Vagina (tissue), 2 donors: ENCODE measurements around the gene TRIM24.

ENCODE experiments used
- POLR2A ChIP-seq, 2 donors: fragments of 450-650 bp; IDR thresholded peaks; one replicate each; pipeline ENCODE4 v1.6.1; 2017; ENCODE audit warnings: antibody characterized with exemption in 2 of 2, mild to moderate bottlenecking in 2 of 2, moderate library complexity in 2 of 2
- POLR2AphosphoS5 ChIP-seq, 2 donors: sonication (generic); formaldehyde crosslinking; IDR thresholded peaks; one replicate each; pipeline ENCODE4 v1.9.0; 2017; ENCODE audit warnings: antibody characterized with exemption in 2 of 2, mild to moderate bottlenecking in 2 of 2, low read depth in 1 of 2; ENCODE audit not compliant: insufficient read depth in 1 of 2
- TF ChIP-seq, protein P1 (sequence below), 3 experiments: fragments of 450-650 bp in 2 of 3; fragments of 200-600 bp in 1 of 3; sonication (generic) in 1 of 3; IDR thresholded peaks; one replicate each; pipeline ENCODE4 v1.5.1; 2017 to 2019; ENCODE audit warnings: antibody characterized with exemption in 3 of 3, mild to moderate bottlenecking in 2 of 3, moderate library complexity in 2 of 3

DNA sequence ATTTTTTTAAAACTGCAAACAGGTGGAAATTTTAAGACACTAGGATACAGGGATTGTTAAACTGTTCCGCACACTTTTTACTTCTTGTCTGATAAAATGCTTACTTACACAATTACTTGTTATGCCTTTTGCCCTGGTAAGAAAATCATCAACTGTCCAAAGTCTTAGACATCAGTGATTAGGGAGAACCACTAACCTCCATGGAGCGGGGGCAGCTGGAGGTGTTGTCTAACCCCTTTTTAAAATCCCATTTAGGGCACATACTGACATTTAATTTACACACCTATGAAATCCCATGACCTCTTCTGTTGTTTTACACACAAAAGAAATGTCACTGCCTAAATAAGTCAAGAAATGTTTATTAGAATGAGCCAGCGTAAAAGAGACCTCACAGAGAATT lies 65.7 kb downstream of the TRIM24 start:
- TF ChIP-seq, protein P1, sequence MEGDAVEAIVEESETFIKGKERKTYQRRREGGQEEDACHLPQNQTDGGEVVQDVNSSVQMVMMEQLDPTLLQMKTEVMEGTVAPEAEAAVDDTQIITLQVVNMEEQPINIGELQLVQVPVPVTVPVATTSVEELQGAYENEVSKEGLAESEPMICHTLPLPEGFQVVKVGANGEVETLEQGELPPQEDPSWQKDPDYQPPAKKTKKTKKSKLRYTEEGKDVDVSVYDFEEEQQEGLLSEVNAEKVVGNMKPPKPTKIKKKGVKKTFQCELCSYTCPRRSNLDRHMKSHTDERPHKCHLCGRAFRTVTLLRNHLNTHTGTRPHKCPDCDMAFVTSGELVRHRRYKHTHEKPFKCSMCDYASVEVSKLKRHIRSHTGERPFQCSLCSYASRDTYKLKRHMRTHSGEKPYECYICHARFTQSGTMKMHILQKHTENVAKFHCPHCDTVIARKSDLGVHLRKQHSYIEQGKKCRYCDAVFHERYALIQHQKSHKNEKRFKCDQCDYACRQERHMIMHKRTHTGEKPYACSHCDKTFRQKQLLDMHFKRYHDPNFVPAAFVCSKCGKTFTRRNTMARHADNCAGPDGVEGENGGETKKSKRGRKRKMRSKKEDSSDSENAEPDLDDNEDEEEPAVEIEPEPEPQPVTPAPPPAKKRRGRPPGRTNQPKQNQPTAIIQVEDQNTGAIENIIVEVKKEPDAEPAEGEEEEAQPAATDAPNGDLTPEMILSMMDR (IDR thresholded peaks at IDR 0.05), result no peak
- TF ChIP-seq POLR2AphosphoS5 (IDR thresholded peaks at IDR 0.05; ENCODE audit: insufficient read depth in 1 of 2, low read depth in 1 of 2) (no peak), POLR2A (IDR thresholded peaks at IDR 0.05) (no peak)
